Coronary artery (tissue), 2 donors: ENCODE measurements around the gene PLA2G15.
A peak's percentile ranks its signal among the peaks of the same experiment; 100 is the strongest.

Source experiments
- DNase-seq: peaks from one replicate; pipeline ENCODE4 v3.0.0-alpha.2; 2017; ENCODE audit warnings: low spot score
- H3K27ac ChIP-seq, 2 donors: fragments of 200-600 bp; sonication (generic); one replicate each; pipeline ENCODE4 v1.5.1; 2016 to 2019
- H3K4me3 ChIP-seq: fragments of 200-600 bp; sonication (generic); 2 replicates; pipeline ENCODE4 v1.5.1; 2016; ENCODE audit warnings: mild to moderate bottlenecking, moderate library complexity
- TF ChIP-seq, protein P1 (sequence below): fragments of 200-600 bp; sonication (generic); IDR thresholded peaks from one replicate; pipeline ENCODE4 v1.5.1; 2019; ENCODE audit warnings: antibody characterized with exemption

The PLA2G15 gene

DNA sequence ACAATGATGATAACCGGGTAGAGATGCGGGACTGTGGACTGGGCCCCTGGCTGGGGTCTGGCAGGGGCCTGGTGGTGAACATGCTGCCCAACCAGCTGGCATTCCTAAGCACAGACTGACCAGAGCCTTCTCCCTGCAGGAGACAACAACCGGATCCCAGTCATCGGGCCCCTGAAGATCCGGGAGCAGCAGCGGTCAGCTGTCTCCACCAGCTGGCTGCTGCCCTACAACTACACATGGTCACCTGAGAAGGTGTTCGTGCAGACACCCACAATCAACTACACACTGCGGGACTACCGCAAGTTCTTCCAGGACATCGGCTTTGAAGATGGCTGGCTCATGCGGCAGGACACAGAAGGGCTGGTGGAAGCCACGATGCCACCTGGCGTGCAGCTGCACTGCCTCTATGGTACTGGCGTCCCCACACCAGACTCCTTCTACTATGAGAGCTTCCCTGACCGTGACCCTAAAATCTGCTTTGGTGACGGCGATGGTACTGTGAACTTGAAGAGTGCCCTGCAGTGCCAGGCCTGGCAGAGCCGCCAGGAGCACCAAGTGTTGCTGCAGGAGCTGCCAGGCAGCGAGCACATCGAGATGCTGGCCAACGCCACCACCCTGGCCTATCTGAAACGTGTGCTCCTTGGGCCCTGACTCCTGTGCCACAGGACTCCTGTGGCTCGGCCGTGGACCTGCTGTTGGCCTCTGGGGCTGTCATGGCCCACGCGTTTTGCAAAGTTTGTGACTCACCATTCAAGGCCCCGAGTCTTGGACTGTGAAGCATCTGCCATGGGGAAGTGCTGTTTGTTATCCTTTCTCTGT, 14.0 kb downstream of the PLA2G15 start:
- no peak overlapping the region for H3K27ac ChIP-seq
- DNase-seq = no peak
- TF ChIP-seq, protein P1, sequence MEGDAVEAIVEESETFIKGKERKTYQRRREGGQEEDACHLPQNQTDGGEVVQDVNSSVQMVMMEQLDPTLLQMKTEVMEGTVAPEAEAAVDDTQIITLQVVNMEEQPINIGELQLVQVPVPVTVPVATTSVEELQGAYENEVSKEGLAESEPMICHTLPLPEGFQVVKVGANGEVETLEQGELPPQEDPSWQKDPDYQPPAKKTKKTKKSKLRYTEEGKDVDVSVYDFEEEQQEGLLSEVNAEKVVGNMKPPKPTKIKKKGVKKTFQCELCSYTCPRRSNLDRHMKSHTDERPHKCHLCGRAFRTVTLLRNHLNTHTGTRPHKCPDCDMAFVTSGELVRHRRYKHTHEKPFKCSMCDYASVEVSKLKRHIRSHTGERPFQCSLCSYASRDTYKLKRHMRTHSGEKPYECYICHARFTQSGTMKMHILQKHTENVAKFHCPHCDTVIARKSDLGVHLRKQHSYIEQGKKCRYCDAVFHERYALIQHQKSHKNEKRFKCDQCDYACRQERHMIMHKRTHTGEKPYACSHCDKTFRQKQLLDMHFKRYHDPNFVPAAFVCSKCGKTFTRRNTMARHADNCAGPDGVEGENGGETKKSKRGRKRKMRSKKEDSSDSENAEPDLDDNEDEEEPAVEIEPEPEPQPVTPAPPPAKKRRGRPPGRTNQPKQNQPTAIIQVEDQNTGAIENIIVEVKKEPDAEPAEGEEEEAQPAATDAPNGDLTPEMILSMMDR = no peak
- H3K4me3 ChIP-seq = no peak overlapping the region

DNA sequence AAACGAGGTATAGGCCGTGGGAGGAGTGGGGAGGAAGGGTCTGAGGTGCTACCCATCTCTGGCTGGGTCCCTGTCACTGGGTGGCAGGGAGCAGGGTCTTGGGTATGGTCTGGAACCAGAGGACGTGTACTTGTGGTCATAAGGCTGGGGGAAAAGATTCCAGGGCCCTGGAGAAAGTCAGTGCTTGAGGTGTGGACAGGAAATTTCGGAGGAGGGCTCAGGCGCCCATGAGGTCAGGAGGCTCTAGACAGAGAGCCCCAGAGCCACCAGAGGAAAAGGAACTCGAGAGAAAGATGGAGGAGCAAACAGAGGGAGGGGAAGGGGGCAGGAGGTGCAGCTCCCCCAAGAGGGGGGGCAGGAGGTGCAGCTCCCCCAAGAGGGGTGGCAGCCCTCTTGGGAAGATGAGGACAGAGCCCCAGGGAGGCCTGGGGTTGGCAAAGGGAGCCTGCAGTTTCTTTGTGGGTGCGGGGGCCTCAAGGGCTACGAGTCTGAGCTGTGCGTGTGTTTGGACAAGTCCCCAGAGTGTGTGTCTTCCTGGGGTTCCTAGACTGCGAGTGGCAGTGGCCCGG, 18.5 kb downstream of the PLA2G15 start:
- Histone ChIP-seq H3K4me3 (peak overlapping the region; percentile 85), H3K27ac (peak overlapping the region; percentile 90 to 96)
- DNase-seq = no peak
- TF ChIP-seq, protein P1 = no peak

DNA sequence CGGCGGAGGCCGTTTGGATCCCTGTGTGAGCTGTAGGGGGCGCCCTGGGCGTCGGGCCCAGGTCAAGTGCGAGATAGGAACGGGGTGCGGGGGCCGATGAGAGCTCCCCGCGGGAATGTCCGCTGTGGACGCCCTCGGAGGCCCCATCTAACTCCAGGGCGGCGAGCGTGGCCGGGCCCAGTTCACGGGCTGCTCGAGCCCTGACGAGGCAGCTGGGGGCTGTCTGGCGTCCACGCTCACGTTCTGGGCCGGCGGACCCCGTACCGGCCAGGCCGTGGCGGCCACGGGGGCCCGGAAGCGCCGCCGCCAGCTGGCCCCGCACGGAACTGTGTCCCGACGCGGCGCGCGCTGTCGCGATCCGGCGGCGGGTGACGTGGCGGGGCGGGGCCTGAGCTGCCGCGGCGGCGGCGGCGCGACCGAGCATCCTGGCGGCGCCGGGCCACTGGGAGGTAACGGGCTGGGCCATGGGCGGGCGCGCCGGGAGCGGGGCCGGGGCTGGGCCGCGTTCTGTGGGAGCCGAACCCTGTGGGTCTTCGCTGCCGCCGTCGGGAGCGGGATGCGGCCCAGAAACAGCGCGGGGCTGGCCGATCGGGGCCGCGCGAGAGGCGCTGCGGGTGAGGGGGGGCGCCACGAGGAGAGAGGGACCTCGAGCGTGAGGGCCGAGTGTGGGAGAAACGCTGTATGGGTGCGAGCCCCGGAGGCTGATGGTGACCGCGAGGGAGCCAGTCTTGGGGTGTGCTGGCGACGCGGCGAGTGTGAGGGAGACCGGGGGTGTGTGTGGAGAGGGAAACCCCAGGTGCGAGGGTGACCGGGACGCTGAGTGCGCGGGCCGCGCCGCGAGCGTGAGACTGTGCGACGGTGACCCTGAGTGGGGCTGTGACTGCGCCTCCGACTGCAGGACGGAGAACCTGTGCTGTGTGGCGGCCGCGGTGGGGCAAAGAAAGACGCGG, 19.2 kb downstream of the PLA2G15 start, which contains the start of gene SLC7A6:
Gene SLC7A6 (plus strand): TSS at position 399 of the 950 bp plus-strand sequence. CDS start 10,201 bp downstream, outside the sequence.
- peak within 1 kb of the TSS; percentile 85 for H3K4me3 ChIP-seq
- DNase-seq = no peak
- peak within 1 kb of the TSS; percentile 90 to 96 for H3K27ac ChIP-seq
- TF ChIP-seq, protein P1 = peak; percentile 55

GRCh38 chr16:68265078-68265920, 20.1 kb downstream of the PLA2G15 start:
- H3K4me3 ChIP-seq = peak overlapping the region; percentile 85
- H3K27ac ChIP-seq = peak overlapping the region; percentile 90 to 96
- DNase-seq = no peak
- TF ChIP-seq, protein P1 = no peak

DNA sequence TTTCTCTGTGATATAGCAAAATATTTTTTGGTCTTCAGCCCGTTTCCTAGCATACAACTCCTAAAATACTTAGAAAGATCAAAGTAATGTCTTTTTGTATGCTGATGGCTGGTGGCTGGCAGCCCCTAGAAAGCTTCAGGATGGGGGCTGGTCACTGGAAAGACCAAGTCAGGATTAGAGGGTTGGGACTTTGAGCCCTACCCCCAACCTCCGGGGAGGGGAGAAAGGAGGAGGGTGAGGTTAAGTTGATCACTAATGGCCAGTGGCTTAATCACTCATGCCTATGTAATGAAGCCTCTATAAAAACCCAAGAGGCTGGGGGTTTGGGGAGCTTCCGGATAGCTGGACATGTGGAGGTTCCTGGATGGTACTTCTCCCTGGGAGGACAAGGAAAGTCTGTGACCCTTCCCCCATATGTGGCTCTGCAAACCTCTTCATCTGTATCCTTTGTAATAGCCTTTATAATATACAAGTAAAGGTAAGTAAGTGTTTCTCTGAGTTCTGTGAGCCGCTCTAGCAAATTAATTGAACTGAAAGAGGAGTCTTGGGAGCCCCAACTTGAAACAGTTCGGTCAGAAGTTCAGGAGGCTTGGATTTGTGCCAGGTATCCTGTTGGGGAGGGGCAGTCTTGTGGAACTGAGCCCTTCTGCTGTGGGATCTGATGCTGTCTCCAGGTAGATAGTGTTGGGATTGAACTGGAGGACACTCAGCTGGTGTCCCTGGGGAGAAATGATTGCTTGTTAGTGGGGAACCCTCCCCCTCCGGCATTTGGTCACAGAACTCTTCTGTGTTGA, 22.6 kb downstream of the PLA2G15 start:
- Histone ChIP-seq H3K27ac (no peak overlapping the region), H3K4me3 (no peak overlapping the region)
- TF ChIP-seq, protein P1 = no peak
- no peak for DNase-seq
